ENCODE data around the gene TMEM44. TPM values are rescaled to one million over a fixed set of nuclear protein-coding genes. Genes with fewer than 3 reads are reported as not detected.
"Not testable (repeated sequence)": the region's sequence is repeated elsewhere in the genome, so short reads cannot be mapped to it uniquely, and the experiment has no call there.

Gene TMEM44
- total RNA-seq, 2 donors from 2014 or later, result 4.7 to 8.5 TPM

DNA sequence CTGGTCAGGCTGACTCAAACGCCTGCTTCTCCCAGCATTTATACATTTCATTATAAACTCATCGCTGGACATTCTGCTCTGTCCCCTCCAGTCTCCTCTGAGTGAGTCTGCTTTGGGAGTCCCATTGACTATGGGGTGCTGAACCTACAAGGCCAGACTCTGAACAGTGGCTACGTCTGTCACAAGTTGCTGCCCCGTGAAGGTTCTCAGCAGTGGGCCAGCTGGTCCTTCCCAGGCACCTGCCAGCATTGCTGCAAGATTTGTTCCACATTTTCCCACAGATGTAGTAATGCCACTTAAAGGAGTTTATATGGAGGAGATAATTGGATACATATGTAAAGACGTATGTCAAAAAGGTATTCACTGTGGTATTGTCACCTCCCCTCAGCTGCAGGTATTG, 73.7 kb downstream of the TMEM44 start:
- ATAC-seq (no peak), DNase-seq (ENCODE audit: low spot score) (no peak)
- Mint-ChIP-seq H3K27me3 (peaks cover 7 to 15% of the 10 kb centered on the region in 2 donors), H3K36me3 (no peaks in the 10 kb centered on the region), H3K27ac (no peak overlapping the region), H3K4me3 (no peak overlapping the region), H3K4me1 (ENCODE audit: low read depth in 2 of 2) (peaks cover 7 to 9% of the 10 kb centered on the region in 2 donors), H3K9me3 (no peaks in the 10 kb centered on the region)

DNA sequence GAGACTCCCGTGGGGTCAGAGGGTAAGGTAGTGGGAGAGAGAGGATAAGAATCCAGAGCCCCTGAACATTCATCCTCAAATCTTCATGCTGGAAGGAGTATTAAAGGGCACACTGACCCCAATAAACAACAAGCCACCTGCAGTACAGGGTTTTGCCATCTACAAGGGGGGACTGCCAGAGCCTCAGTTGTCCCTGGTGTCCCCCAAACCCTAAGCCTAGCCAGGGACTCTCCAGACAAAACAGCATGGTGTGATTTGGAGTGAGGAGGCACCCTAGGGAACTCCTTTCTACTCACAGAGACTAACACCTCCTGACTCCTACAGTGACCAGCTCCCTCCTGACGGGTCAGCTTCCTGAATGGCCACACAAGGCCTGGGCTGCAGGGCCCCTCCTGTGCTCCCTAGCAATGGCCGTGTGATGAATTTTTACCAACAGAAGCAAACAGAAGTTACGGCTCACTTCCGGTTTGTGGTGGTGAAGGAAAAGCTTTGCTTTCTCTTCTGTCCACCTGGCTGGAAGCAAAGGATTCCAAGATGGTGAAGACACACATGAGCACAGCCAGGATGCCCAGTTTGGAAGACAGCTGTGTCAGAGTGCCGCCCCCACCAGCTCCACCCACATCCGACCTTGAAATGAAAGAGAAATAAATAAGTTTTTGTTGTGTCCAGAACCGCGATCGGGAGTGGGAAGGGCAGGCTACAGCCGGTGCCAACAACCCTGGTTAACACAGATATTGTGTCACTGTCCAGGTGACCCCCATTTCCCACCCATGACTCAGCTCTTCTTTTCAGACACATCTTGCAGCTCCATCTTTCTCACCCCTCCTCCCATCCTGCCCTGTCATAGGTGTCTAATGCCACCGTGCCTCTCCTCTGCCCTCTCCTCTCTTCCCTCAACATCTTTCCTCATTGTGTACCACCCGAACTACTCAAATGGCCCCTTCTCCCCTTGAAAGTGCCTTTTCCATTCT, 76.8 kb downstream of the TMEM44 start:
- peak; percentile 61 to 62 for ATAC-seq
- Mint-ChIP-seq H3K27me3 (peaks cover 0 to 3% of the 10 kb centered on the region in 2 donors), H3K36me3 (no peaks in the 10 kb centered on the region), H3K4me1 (ENCODE audit: low read depth in 2 of 2) (peaks cover 7 to 9% of the 10 kb centered on the region in 2 donors), H3K4me3 (peak overlapping the region; percentile 92), H3K9me3 (no peaks in the 10 kb centered on the region), H3K27ac (peak overlapping the region; percentile 80 to 87)
- DNase-seq (ENCODE audit: low spot score), result no peak

DNA sequence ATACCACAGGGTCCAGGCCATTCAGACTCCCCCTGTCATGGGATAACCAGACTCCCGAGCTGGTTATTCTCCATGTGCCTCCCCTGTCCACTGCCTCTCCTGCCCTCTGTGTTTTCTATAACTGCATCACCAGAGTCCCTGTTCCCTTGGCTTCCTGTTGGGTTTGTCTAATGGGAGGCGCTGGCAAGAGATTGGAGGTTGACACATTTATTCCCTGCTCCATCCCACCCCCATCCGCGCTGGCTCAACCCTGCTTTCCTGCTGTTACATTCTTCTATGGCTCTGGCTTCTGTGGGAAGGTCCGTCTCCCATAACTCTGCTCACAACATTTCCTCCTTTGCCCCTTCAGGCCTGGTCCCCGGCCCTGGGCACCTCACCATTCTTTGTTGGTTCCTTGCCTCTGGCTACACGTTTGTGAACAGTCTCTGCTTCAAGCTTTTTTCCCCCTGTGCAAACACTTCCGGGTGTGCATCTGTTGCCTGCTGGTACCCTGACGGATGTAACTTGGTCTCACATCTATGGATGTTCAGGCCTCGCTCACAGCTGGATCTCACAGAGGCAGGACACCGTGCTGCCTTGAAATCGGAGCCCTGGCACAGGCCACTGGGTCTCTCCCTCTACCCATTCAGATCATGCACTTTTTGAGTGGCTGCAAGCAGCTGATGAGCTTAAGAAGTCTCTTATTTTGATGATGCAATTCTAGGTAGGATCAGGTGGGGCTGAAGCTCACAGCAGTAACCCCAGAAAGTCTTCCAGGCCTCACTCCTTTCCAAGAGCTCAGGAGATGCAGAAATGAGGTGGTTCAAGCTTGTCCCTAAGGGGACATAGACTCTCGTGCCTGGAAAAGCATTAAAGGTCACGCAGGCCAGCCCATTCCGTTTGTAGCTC, 77.8 kb downstream of the TMEM44 start:
- Mint-ChIP-seq H3K4me3 (no peak overlapping the region), H3K9me3 (no peaks in the 10 kb centered on the region), H3K27me3 (peaks cover 0 to 2% of the 10 kb centered on the region in 2 donors), H3K36me3 (no peaks in the 10 kb centered on the region), H3K4me1 (ENCODE audit: low read depth in 2 of 2) (peaks cover 7 to 9% of the 10 kb centered on the region in 2 donors), H3K27ac (peak overlapping the region in 1 of 2 donors; percentile 87)
- no peak for DNase-seq (ENCODE audit: low spot score)
- no peak for ATAC-seq

DNA sequence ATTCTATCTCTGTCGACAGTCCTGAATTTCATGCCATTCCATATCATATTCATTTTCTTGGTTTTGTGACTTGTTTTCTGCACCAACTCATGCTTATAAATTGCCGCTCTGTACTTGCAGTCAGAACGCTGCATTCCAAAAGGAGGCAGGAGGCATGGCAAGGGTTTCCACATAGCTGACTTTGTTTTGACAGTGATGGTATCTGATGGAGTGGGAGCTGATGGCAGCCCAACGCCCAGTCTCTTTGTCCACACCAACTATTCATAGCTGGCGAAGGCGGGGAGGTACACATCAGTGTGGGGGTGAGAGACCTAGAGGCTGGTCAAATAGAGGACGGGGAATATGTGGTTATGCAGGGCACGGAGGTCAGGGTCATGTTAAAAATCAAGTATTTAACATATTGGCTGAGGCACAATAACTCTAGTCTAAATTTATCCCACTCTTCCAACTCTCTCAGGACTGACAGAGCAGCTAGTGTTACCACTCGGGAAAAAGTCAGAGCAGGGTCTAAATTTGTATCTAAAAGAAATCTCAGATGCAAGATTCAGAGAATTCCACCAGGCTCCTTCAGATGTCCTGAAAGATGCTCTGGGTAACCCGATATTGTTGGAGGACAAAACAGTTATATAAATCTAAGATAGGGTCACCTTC, 78.6 kb downstream of the TMEM44 start:
- H3K27me3 Mint-ChIP-seq, result peaks cover 0 to 2% of the 10 kb centered on the region in 2 donors

GRCh38 chr3:194552327-194552949, 80.8 kb downstream of the TMEM44 start:
- DNase-seq (ENCODE audit: low spot score) (no peak), ATAC-seq (no peak)
- no peak overlapping the region for H3K27ac Mint-ChIP-seq
- peaks cover 12 to 17% of the 10 kb centered on the region in 2 donors for H3K4me1 Mint-ChIP-seq (ENCODE audit: low read depth in 2 of 2)
- peaks cover 0 to 2% of the 10 kb centered on the region in 2 donors for H3K27me3 Mint-ChIP-seq
- H3K4me3 Mint-ChIP-seq, result no peak overlapping the region
- H3K36me3 Mint-ChIP-seq, result no peaks in the 10 kb centered on the region
- no peaks in the 10 kb centered on the region for H3K9me3 Mint-ChIP-seq

More for the DNA sequence above, 78.6 kb downstream of the TMEM44 start:
- DNase-seq (ENCODE audit: low spot score), result no peak
- no peak for ATAC-seq
- Mint-ChIP-seq H3K9me3 (no peaks in the 10 kb centered on the region), H3K4me3 (no peak overlapping the region), H3K36me3 (no peaks in the 10 kb centered on the region), H3K27ac (no peak overlapping the region), H3K4me1 (ENCODE audit: low read depth in 2 of 2) (peaks cover 7 to 9% of the 10 kb centered on the region in 2 donors)

DNA sequence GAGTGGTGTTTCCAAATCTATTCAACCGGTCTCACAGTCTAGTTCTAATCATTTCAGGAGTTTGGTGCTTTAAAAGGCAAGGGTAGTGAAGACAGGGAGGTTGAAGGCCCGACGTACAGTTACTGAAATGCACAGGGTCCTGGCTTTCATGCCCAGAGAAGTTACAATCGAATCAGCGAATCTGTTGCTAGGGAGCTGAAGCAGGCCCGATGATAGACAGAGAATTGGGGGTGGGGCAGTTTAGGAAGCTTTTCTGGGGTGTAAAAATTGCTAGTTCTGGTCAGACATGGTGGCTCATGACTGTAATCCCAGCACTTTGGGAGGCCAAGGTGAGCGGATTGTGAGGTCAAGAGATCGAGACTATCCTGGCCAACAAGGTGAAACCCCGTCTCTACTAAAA, 83.4 kb downstream of the TMEM44 start:
- no peak for DNase-seq (ENCODE audit: low spot score)

DNA sequence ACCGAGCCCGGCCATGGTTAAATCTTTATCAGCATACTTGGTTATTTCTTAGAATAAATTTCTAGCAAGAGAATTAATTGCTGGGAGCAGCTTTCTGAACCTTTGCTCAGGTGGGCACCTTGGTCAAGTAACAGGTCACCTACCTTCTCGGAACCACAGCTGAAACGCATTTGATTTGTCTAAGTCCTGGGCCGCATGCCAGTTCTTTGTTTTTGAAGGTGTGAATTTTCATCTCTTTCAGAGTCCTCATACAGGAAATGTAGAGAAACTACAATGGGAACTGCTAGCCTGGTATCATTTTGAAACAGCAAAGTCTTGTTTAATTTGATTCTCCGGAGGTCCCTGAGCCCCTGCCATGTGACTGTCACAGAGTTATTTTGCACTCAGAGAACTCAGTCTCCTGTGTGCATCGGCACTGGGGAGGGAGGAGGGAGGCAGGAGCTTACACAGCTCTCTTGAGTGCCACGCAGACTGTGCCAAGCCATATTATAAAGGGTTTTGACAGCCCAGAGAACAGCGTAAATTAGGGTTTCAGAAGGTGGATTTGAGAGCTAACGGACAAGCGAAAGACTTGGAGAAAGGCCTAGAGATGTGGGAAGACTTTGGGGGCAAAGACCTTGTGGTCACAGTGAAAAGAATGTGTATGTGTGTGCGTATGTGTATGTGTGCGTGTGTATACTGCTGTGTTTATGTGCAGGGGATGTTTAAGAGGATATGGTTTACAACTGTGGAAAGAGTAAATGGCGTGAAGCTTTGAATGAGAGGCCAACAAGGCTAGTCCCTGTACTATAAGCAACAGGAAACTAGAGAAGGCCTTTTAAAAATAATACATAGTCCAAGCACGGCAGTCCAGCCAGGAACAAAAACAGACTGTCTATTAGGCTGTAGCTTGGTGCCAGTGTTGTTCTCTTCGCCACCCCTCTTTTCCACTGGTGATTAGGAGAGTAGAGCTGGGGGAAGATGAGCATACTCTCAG, 84.6 kb downstream of the TMEM44 start:
- Mint-ChIP-seq H3K27ac (peak overlapping the region; percentile 8), H3K27me3 (peaks cover 0 to 2% of the 10 kb centered on the region in 2 donors), H3K4me1 (ENCODE audit: low read depth in 2 of 2) (peaks cover 5 to 7% of the 10 kb centered on the region in 2 donors), H3K9me3 (no peaks in the 10 kb centered on the region), H3K4me3 (peak overlapping the region; percentile 0), H3K36me3 (no peaks in the 10 kb centered on the region)
- ATAC-seq (peak; percentile 32 to 38), DNase-seq (ENCODE audit: low spot score) (no peak)

More for the DNA sequence above, 83.4 kb downstream of the TMEM44 start:
- Mint-ChIP-seq H3K4me1 (ENCODE audit: low read depth in 2 of 2) (peaks cover 5 to 7% of the 10 kb centered on the region in 2 donors), H3K27ac (no peak overlapping the region), H3K9me3 (no peaks in the 10 kb centered on the region), H3K27me3 (peaks cover 0 to 2% of the 10 kb centered on the region in 2 donors), H3K4me3 (no peak overlapping the region), H3K36me3 (no peaks in the 10 kb centered on the region)
- no peak for ATAC-seq

- Mint-ChIP-seq H3K9me3 (no peaks in the 10 kb centered on the region), H3K27ac (no peak overlapping the region), H3K27me3 (no peaks in the 10 kb centered on the region), H3K4me3 (no peak overlapping the region), H3K4me1 (ENCODE audit: low read depth in 2 of 2) (peaks cover 5 to 7% of the 10 kb centered on the region in 2 donors), H3K36me3 (no peaks in the 10 kb centered on the region)
- no peak for ATAC-seq
- DNase-seq (ENCODE audit: low spot score), result no peak
These were observed 86.2 kb downstream of the TMEM44 start for GRCh38 chr3:194547042-194547441.

GRCh38 chr3:194545538-194545937, 87.7 kb downstream of the TMEM44 start:
- H3K27ac Mint-ChIP-seq; DNase-seq (ENCODE audit: low spot score); ATAC-seq; H3K9me3 Mint-ChIP-seq; H3K4me3 Mint-ChIP-seq; H3K4me1 Mint-ChIP-seq (ENCODE audit: low read depth in 2 of 2); H3K27me3 Mint-ChIP-seq; H3K36me3 Mint-ChIP-seq: not testable (repeated sequence)

- no peak for ATAC-seq
- H3K4me1 Mint-ChIP-seq (ENCODE audit: low read depth in 2 of 2), result peaks cover 2 to 4% of the 10 kb centered on the region in 2 donors
These were observed 89.7 kb downstream of the TMEM44 start for GRCh38 chr3:194543550-194543949.

GRCh38 chr3:194541483-194541882, 91.7 kb downstream of the TMEM44 start:
- H3K36me3 Mint-ChIP-seq, result no peaks in the 10 kb centered on the region
- peak in 1 of 2 donors; percentile 38 for ATAC-seq
- no peaks in the 10 kb centered on the region for H3K27me3 Mint-ChIP-seq
- no peak for DNase-seq (ENCODE audit: low spot score)
- H3K27ac Mint-ChIP-seq, result no peak overlapping the region
- no peaks in the 10 kb centered on the region for H3K9me3 Mint-ChIP-seq
- peaks cover 0 to 4% of the 10 kb centered on the region in 2 donors for H3K4me1 Mint-ChIP-seq (ENCODE audit: low read depth in 2 of 2)
- H3K4me3 Mint-ChIP-seq, result no peak overlapping the region

More at GRCh38 chr3:194543550-194543949, 89.7 kb downstream of the TMEM44 start:
- H3K4me3 Mint-ChIP-seq, result no peak overlapping the region
- no peak for DNase-seq (ENCODE audit: low spot score)
- H3K9me3 Mint-ChIP-seq, result no peaks in the 10 kb centered on the region
- H3K27me3 Mint-ChIP-seq, result no peaks in the 10 kb centered on the region
- no peak overlapping the region for H3K27ac Mint-ChIP-seq
- no peaks in the 10 kb centered on the region for H3K36me3 Mint-ChIP-seq

- no peak overlapping the region for H3K27ac Mint-ChIP-seq
These were observed 92.8 kb downstream of the TMEM44 start for GRCh38 chr3:194540274-194540905.

More at GRCh38 chr3:194540274-194540905, 92.8 kb downstream of the TMEM44 start:
- DNase-seq (ENCODE audit: low spot score), result no peak
- ATAC-seq, result no peak
- Mint-ChIP-seq H3K36me3 (no peaks in the 10 kb centered on the region), H3K4me3 (no peak overlapping the region), H3K27me3 (no peaks in the 10 kb centered on the region), H3K4me1 (ENCODE audit: low read depth in 2 of 2) (peaks cover 0 to 4% of the 10 kb centered on the region in 2 donors), H3K9me3 (no peaks in the 10 kb centered on the region)
